ENCODE data around the gene FITM1. TPM values are rescaled to one million over a fixed set of nuclear protein-coding genes. Genes with fewer than 3 reads are reported as not detected.
"Not testable (repeated sequence)": the region's sequence is repeated elsewhere in the genome, so short reads cannot be mapped to it uniquely, and the experiment has no call there.

Gene FITM1
- total RNA-seq, 4 donors from 2014 or later = 0.96 to 2.8 (median 1.2) TPM; not detected in 1

DNA sequence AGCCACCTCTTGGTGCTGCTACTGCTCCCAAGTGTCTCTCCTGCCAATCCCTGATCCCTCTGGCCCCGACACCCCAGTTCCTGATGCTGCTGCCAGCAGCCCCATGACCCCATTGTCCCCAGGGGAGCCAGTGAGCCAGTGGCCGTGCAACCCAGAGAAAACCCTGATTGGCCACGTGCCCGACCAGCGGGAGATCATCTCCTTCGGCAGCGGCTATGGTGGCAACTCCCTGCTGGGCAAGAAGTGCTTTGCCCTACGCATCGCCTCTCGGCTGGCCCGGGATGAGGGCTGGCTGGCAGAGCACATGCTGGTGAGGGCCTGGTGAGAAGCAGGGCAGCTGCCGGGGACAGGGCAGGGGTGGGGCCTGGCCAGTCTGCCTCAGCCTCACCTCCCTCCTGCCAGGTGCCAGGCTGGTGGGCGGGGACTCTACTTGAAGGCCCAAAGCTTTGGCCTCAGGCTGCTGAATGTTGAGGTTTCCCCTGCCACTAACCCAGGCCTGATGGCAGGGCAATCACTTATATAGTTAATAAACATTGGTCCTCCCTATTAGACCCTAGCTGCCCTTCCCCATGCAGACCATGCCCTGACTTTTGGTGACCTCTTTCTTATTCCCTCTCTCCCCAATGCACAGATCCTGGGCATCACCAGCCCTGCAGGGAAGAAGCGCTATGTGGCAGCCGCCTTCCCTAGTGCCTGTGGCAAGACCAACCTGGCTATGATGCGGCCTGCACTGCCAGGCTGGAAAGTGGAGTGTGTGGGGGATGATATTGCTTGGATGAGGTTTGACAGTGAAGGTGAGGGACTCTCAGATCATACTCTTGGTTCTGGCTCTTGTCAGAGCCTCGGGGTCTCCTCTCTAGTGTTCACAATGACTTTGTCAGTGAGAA, 31.3 kb upstream of the FITM1 start:
- TF ChIP-seq, protein P1, sequence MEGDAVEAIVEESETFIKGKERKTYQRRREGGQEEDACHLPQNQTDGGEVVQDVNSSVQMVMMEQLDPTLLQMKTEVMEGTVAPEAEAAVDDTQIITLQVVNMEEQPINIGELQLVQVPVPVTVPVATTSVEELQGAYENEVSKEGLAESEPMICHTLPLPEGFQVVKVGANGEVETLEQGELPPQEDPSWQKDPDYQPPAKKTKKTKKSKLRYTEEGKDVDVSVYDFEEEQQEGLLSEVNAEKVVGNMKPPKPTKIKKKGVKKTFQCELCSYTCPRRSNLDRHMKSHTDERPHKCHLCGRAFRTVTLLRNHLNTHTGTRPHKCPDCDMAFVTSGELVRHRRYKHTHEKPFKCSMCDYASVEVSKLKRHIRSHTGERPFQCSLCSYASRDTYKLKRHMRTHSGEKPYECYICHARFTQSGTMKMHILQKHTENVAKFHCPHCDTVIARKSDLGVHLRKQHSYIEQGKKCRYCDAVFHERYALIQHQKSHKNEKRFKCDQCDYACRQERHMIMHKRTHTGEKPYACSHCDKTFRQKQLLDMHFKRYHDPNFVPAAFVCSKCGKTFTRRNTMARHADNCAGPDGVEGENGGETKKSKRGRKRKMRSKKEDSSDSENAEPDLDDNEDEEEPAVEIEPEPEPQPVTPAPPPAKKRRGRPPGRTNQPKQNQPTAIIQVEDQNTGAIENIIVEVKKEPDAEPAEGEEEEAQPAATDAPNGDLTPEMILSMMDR (IDR thresholded peaks at IDR 0.05) = no peak
- ATAC-seq (ENCODE audit: low FRiP score) = no peak
- DNase-seq (ENCODE audit: low spot score) = no peak

DNA sequence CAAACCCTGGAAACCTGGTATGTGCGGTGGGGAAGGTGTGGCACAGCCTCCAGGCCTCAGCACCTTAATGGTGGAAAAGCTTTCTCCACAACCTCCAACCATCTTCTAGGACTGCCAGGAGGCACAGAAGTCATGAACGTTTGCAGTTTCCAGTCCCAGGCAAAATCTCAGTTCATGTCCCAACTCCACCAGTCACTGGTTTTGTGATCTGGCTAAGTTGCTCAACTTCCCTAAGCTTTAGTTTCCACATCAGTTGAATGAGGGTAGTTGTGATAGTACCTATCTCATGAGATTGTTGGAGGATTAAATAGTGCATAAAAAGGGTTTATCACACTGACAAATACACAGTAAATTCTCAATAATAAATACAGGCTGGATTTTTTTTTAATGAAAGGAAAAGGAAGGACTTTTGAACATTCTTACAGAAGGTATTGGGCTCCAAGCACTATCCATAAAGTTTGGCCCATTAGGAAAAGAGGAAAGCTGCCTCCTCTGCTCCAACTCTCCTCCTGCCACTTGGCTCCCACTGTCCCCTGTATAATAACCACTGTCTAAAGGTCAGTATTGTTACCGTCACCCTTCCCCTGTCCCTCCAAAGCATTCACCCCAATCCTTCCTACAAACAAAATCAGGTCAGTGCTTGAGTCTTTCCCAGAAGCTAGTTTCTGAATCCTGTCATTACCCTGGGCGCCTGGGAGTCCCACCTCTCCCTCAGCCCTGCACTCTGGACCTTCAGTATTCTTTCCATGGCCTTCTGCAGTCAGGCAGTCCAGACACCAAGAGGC, 30.1 kb upstream of the FITM1 start:
- ATAC-seq (ENCODE audit: low FRiP score) (no peak), DNase-seq (ENCODE audit: low spot score) (no peak)
- TF ChIP-seq, protein P1 (IDR thresholded peaks at IDR 0.05) = no peak

DNA sequence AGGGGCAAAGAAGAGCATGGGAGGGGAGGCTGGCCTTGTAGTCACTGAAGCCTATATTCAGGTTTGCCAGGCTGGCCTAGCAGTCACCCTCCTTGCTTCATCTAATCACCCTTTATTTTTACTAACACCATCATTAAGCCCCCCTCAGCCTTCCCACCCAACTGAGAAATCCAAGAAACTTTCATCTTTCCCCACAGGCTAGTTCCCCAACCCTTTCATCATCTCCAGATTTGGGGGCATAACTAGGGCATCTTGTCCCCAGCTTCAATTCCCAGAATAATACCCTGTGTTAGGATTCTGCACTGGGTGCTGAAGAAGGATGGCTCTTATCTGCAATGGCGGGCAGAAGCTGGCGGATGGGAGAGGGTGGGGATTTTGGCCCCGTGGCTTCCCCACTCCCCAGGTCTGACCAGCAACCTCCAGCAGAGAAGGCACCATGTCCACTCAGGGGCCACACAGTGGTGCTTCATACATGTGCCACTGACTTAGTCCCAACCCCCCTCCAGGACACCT, 29.4 kb upstream of the FITM1 start:
- TF ChIP-seq, protein P1 (IDR thresholded peaks at IDR 0.05) = no peak
- no peak for DNase-seq (ENCODE audit: low spot score)
- ATAC-seq (ENCODE audit: low FRiP score) = no peak

DNA sequence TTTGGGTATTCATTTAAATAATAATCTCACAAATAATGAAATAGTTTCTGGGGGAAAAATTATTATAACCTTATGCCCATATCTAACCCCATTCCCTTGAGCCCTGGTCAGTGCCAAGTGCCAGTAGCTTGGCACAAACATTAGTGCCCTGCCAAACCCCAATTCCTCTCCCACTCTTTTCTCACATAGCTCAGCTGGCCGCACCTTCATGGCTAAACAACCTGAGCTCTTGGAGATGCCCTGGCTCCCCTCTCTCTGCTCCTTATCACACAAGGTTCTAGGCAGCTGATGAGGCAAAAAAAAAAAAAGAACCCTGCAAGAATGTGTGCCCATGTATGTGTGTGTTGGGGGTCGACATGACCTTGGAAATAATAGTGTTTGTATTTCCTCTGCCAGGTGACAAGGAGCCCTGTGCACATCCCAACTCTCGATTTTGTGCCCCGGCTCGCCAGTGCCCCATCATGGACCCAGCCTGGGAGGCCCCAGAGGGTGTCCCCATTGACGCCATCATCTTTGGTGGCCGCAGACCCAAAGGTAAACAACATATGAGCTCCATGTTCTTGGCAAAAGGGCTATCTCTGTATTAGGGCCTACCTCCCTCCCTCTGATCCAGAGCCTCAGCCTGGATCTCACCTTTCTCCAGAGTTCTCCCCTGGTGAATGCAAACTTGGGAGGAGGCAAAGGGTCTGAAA, 28.0 kb upstream of the FITM1 start:
- TF ChIP-seq, protein P1 (IDR thresholded peaks at IDR 0.05) = no peak
- no peak for ATAC-seq (ENCODE audit: low FRiP score)
- DNase-seq (ENCODE audit: low spot score) = no peak

DNA sequence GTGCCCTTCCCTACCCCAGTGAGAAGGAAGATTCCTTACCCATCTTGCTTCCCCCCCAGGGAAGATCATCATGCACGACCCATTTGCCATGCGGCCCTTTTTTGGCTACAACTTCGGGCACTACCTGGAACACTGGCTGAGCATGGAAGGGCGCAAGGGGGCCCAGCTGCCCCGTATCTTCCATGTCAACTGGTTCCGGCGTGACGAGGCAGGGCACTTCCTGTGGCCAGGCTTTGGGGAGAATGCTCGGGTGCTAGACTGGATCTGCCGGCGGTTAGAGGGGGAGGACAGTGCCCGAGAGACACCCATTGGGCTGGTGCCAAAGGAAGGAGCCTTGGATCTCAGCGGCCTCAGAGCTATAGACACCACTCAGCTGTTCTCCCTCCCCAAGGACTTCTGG, 27.0 kb upstream of the FITM1 start:
- TF ChIP-seq, protein P1 (IDR thresholded peaks at IDR 0.05) = no peak
- ATAC-seq (ENCODE audit: low FRiP score) (no peak), DNase-seq (ENCODE audit: low spot score) (no peak)

DNA sequence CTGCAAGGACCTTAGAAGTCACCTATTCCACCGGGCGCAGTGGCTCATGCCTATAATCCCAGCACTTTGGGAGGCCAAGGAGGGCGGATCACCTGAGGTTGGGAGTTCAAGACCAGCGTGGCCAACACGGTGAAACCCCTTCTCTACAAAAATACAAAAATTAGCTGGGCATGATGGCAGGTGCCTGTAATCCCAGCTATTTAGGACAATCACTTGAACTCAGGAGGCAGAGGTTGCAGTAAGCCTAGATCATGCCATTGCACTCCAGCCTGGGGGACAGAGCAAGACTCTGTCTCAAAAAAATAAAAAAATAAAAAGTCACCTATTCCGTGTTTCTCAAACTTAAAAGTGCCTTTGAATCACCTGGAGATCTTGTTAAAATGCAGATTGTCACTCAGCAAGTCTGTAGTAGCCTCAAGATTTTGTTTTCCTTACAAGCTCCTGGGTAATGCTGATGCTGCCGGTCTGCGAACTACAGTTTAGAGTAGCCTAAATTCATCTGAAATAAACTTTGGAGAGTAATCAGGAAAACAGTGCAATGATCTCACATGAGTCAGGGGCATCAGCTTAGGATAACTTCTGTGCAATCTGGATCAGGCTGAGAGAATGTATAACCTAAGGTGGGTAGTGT, 24.7 kb upstream of the FITM1 start:
- not testable (repeated sequence) for DNase-seq (ENCODE audit: low spot score); ATAC-seq (ENCODE audit: low FRiP score)
